Nephron (organoid): ENCODE results near the gene FYTTD1.

ENCODE experiments used
- H3K27ac Mint-ChIP-seq, 3 experiments: 2 replicates each; pipeline ENCODE4 v1.8.0; 2020; ENCODE audit warnings: mixed read lengths in 3 of 3, mild to moderate bottlenecking in 2 of 3, moderate library complexity in 1 of 3
- H3K27me3 Mint-ChIP-seq: 2 replicates; pipeline ENCODE4 v1.8.0; 2021; ENCODE audit warnings: low read depth, mild to moderate bottlenecking, moderate library complexity, mixed read lengths
- H3K36me3 Mint-ChIP-seq: 2 replicates; pipeline ENCODE4 v1.8.0; 2020; ENCODE audit warnings: low read depth, mixed read lengths
- H3K4me1 Mint-ChIP-seq: 2 replicates; pipeline ENCODE4 v1.8.0; 2020; ENCODE audit warnings: mixed read lengths
- H3K4me3 Mint-ChIP-seq, 3 experiments: 2 replicates each; pipeline ENCODE4 v1.8.0; 2020; ENCODE audit warnings: mild to moderate bottlenecking in 3 of 3, mixed read lengths in 3 of 3, moderate library complexity in 2 of 3
- H3K9me3 Mint-ChIP-seq: 2 replicates; pipeline ENCODE4 v1.8.0; 2020; ENCODE audit warnings: mixed read lengths
- CTCF ChIP-seq, 3 experiments: fragments of 200-600 bp; sonication (generic); IDR thresholded peaks; one replicate each; pipeline ENCODE4 v1.5.0; 2021; ENCODE audit warnings: antibody characterized with exemption in 3 of 3; ENCODE audit not compliant: unreplicated experiment in 3 of 3

The FYTTD1 gene

GRCh38 chr3:197750858-197751737 is 1.4 kb downstream of the FYTTD1 start:
- H3K9me3 Mint-ChIP-seq: no peaks in the 10 kb centered on the region
- no peak for TF ChIP-seq CTCF (IDR thresholded peaks at IDR 0.05; ENCODE audit: unreplicated experiment in 3 of 3)
- peaks cover 1% of the 10 kb centered on the region for H3K36me3 Mint-ChIP-seq
- H3K27ac Mint-ChIP-seq: peak overlapping the region; percentile 91 to 95 (median 94)
- H3K27me3 Mint-ChIP-seq: no peaks in the 10 kb centered on the region
- H3K4me3 Mint-ChIP-seq: peak overlapping the region; percentile 90 to 97 (median 97)
- peaks cover 38% of the 10 kb centered on the region for H3K4me1 Mint-ChIP-seq

DNA sequence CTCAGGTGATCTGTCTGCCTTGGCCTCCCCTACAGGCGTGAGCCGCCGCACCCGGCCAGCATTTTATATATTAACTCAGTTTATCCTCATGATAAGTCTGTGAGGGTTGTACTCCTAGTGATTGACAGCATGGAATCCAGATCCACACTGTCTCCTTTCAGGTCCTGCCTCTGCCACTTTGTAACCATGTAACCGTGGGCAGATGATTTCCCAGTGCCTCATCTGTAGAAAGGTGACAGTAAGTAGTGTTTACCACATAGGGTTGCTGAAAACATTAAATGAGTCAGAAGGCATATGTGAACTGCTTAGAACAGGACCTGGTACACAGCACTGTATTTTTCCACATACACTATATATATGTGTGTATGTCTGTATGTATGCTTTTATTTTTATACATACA is 2.4 kb downstream of the FYTTD1 start:
- Mint-ChIP-seq H3K4me1 (peaks cover 36% of the 10 kb centered on the region), H3K27ac (peak overlapping the region; percentile 56 to 70 (median 70)), H3K9me3 (no peaks in the 10 kb centered on the region), H3K36me3 (peaks cover 4% of the 10 kb centered on the region), H3K27me3 (no peaks in the 10 kb centered on the region), H3K4me3 (peak overlapping the region; percentile 76 to 89 (median 82))
- no peak for TF ChIP-seq CTCF (IDR thresholded peaks at IDR 0.05; ENCODE audit: unreplicated experiment in 3 of 3)

GRCh38 chr3:197753263-197753662 is 3.6 kb downstream of the FYTTD1 start:
- peaks cover 8% of the 10 kb centered on the region for H3K36me3 Mint-ChIP-seq
- peak overlapping the region; percentile 58 to 80 (median 68) for H3K4me3 Mint-ChIP-seq
- peaks cover 35% of the 10 kb centered on the region for H3K4me1 Mint-ChIP-seq
- no peak overlapping the region for H3K27ac Mint-ChIP-seq
- TF ChIP-seq CTCF (IDR thresholded peaks at IDR 0.05; ENCODE audit: unreplicated experiment in 3 of 3): no peak
- no peaks in the 10 kb centered on the region for H3K27me3 Mint-ChIP-seq
- H3K9me3 Mint-ChIP-seq: no peaks in the 10 kb centered on the region

- Mint-ChIP-seq H3K27me3 (no peaks in the 10 kb centered on the region), H3K4me1 (peaks cover 13% of the 10 kb centered on the region), H3K9me3 (no peaks in the 10 kb centered on the region), H3K36me3 (peaks cover 8% of the 10 kb centered on the region), H3K4me3 (no peak overlapping the region), H3K27ac (no peak overlapping the region)
- no peak for TF ChIP-seq CTCF (IDR thresholded peaks at IDR 0.05; ENCODE audit: unreplicated experiment in 3 of 3)
Measured at GRCh38 chr3:197756704-197757103, 7.0 kb downstream of the FYTTD1 start.

DNA sequence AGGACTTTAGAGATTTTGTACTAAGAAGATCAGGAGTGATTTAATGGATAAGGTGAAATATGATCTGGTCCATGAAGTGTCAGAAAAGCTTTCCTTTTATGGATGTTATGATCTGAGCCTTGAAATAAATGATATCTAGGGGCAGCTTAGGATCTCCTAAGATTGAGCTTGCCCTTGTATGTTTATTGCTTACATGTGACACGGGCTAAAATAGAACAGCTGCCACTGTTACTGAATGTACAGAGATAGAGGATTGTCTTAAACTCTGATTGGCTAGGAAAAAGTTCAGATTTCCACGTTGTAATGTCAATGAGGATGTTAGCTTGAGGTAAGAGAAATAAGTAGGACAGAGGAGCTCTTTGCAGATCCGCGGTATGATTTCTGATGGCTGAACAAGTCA is 8.8 kb downstream of the FYTTD1 start:
- Mint-ChIP-seq H3K27me3 (no peaks in the 10 kb centered on the region), H3K4me1 (no peaks in the 10 kb centered on the region), H3K4me3 (no peak overlapping the region), H3K9me3 (no peaks in the 10 kb centered on the region), H3K36me3 (peaks cover 11% of the 10 kb centered on the region), H3K27ac (no peak overlapping the region)
- no peak for TF ChIP-seq CTCF (IDR thresholded peaks at IDR 0.05; ENCODE audit: unreplicated experiment in 3 of 3)

- no peak for TF ChIP-seq CTCF (IDR thresholded peaks at IDR 0.05; ENCODE audit: unreplicated experiment in 3 of 3)
- H3K4me1 Mint-ChIP-seq: no peaks in the 10 kb centered on the region
- H3K4me3 Mint-ChIP-seq: no peak overlapping the region
- no peaks in the 10 kb centered on the region for H3K27me3 Mint-ChIP-seq
- H3K36me3 Mint-ChIP-seq: peaks cover 28% of the 10 kb centered on the region
- no peak overlapping the region for H3K27ac Mint-ChIP-seq
- H3K9me3 Mint-ChIP-seq: no peaks in the 10 kb centered on the region
Measured at GRCh38 chr3:197761784-197762183, 12.1 kb downstream of the FYTTD1 start.
